GM12872 (cell line): ENCODE measurements around the gene ZNF554.

Experiments
- CTCF ChIP-seq: IDR thresholded peaks from 3 replicates; pipeline ENCODE4 v1.5.1; 2011; ENCODE audit warnings: low read depth, mild to moderate bottlenecking, low read length, moderate library complexity; ENCODE audit not compliant: insufficient read depth

The ZNF554 gene

DNA sequence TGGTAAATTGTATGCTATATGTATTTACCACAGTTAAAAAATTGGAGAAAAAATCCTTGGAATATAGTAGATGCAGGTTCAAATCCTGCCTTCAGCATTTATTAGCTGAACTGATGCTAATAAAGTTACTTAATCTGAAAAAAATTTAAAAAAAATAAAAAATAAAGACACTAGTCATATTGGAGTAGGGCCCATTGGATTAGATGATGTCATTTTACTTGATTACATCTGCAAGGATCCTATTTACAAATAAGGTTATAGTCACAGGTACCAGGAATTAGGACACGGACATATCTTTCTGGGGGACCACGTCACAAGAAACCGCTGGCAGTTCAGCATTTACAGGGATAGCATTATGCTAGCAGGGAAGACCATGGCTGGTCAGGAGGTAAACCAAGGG is 27.8 kb downstream of the ZNF554 start:
- TF ChIP-seq CTCF, result no peak

DNA sequence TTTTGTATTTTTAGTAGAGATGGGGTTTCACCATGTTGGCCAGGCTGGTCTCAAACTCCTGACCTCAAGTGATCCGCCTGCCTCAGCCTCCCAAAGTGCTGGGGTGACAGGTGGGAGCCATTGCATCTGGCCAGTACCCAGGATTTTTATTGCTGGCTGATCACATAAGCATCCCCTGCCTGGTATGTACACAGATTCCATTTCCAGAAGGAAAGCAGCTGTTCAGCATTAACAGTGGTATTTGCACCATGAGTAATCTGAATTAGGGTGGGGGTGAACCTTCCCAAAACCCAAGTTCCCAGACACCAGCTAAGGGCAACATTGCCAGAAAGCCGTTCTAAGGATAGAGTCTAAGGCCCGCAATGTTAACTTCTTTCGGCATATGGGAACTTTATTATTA is 28.9 kb downstream of the ZNF554 start:
- no peak for TF ChIP-seq CTCF

GRCh38 chr19:2850256-2850925 is 30.7 kb downstream of the ZNF554 start:
- no peak for TF ChIP-seq CTCF

DNA sequence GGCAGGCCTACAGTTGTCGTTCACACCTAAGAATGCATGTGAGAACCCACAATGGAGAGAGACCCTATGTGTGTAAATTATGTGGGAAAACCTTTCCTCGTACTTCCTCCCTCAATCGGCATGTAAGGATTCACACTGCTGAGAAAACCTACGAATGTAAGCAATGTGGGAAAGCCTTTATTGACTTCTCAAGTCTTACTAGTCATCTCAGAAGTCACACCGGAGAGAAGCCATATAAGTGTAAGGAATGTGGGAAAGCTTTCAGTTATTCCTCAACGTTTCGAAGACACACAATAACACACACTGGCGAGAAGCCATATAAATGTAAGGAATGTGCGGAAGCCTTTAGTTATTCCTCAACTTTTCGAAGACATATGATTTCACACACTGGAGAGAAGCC is 32.9 kb downstream of the ZNF554 start:
- TF ChIP-seq CTCF, result no peak

GRCh38 chr19:2853015-2853606 is 33.4 kb downstream of the ZNF554 start:
- no peak for TF ChIP-seq CTCF

- TF ChIP-seq CTCF, result no peak
These were observed 35.2 kb downstream of the ZNF554 start for GRCh38 chr19:2854849-2855248.

- no peak for TF ChIP-seq CTCF
These were observed 36.9 kb downstream of the ZNF554 start for GRCh38 chr19:2856457-2857050.
